ENCODE measurements around the gene FARP1. TPM values are rescaled to one million over a fixed set of nuclear protein-coding genes. Genes with fewer than 3 reads are reported as not detected.

The FARP1 gene
- total and polyA plus RNA-seq, 2 of the 13 experiments (the other 11 are each of a cell fraction or from before 2014, with no cell fraction given): 70.6 to 126 TPM

- TF ChIP-seq ZNF563 (CRISPR knock-in tag; IDR thresholded peaks at IDR 0.05): no peak
- TF ChIP-seq ZNF281 (CRISPR knock-in tag; IDR thresholded peaks at IDR 0.05; ENCODE audit: borderline replicate concordance): no peak
- peak; percentile 73 for TF ChIP-seq TBX2 (CRISPR knock-in tag; IDR thresholded peaks at IDR 0.05; ENCODE audit: borderline replicate concordance)
- no peak for TF ChIP-seq SIN3B (IDR thresholded peaks at IDR 0.05; ENCODE audit: low read length)
- no peak for TF ChIP-seq NFKBIZ (CRISPR knock-in tag; IDR thresholded peaks at IDR 0.05)
- no peak for TF ChIP-seq RFXANK (CRISPR knock-in tag; IDR thresholded peaks at IDR 0.05)
- TF ChIP-seq PAWR (CRISPR knock-in tag; IDR thresholded peaks at IDR 0.05; ENCODE audit: borderline replicate concordance): no peak
- TF ChIP-seq, protein P1, sequence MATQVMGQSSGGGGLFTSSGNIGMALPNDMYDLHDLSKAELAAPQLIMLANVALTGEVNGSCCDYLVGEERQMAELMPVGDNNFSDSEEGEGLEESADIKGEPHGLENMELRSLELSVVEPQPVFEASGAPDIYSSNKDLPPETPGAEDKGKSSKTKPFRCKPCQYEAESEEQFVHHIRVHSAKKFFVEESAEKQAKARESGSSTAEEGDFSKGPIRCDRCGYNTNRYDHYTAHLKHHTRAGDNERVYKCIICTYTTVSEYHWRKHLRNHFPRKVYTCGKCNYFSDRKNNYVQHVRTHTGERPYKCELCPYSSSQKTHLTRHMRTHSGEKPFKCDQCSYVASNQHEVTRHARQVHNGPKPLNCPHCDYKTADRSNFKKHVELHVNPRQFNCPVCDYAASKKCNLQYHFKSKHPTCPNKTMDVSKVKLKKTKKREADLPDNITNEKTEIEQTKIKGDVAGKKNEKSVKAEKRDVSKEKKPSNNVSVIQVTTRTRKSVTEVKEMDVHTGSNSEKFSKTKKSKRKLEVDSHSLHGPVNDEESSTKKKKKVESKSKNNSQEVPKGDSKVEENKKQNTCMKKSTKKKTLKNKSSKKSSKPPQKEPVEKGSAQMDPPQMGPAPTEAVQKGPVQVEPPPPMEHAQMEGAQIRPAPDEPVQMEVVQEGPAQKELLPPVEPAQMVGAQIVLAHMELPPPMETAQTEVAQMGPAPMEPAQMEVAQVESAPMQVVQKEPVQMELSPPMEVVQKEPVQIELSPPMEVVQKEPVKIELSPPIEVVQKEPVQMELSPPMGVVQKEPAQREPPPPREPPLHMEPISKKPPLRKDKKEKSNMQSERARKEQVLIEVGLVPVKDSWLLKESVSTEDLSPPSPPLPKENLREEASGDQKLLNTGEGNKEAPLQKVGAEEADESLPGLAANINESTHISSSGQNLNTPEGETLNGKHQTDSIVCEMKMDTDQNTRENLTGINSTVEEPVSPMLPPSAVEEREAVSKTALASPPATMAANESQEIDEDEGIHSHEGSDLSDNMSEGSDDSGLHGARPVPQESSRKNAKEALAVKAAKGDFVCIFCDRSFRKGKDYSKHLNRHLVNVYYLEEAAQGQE (IDR thresholded peaks at IDR 0.05; ENCODE audit: borderline replicate concordance in 1 of 2, low read depth in 1 of 2, low read length in 2 of 2): no peak; a peak in 1 of 4 replicates
- peak; percentile 57; the same call in 1 of the 2 replicates for TF ChIP-seq HNF4G (IDR thresholded peaks at IDR 0.05; ENCODE audit: borderline replicate concordance, low read depth, low read length)
- TF ChIP-seq HNF4G (CRISPR knock-in tag; IDR thresholded peaks at IDR 0.05; ENCODE audit: borderline replicate concordance, low read depth): peak; percentile 23; the same call in 1 of the 2 replicates
- no peak for TF ChIP-seq ZNF3 (CRISPR knock-in tag; IDR thresholded peaks at IDR 0.05)
- TF ChIP-seq RELA (CRISPR knock-in tag; IDR thresholded peaks at IDR 0.05): no peak
- TF ChIP-seq ZFP1 (CRISPR knock-in tag; IDR thresholded peaks at IDR 0.05): no peak
- no peak for TF ChIP-seq PAX8 (CRISPR knock-in tag; IDR thresholded peaks at IDR 0.05; ENCODE audit: borderline replicate concordance)
- TF ChIP-seq, protein P2, sequence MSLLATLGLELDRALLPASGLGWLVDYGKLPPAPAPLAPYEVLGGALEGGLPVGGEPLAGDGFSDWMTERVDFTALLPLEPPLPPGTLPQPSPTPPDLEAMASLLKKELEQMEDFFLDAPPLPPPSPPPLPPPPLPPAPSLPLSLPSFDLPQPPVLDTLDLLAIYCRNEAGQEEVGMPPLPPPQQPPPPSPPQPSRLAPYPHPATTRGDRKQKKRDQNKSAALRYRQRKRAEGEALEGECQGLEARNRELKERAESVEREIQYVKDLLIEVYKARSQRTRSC (CRISPR knock-in tag; IDR thresholded peaks at IDR 0.05; ENCODE audit: low read depth): no peak
- 0 out of 2 replicates have a peak, but pooled peaks have one; percentile 23 for TF ChIP-seq MTA1 (CRISPR knock-in tag; IDR thresholded peaks at IDR 0.05; ENCODE audit: borderline replicate concordance)
- no peak for TF ChIP-seq SRF (IDR thresholded peaks at IDR 0.05; ENCODE audit: low read depth, low read length)
- no peak for TF ChIP-seq ZBTB4 (CRISPR knock-in tag; IDR thresholded peaks at IDR 0.05; ENCODE audit: borderline replicate concordance)
- no peak for TF ChIP-seq ZNF124 (CRISPR knock-in tag; IDR thresholded peaks at IDR 0.05)
Measured at GRCh38 chr13:98265692-98266551, 123.0 kb downstream of the FARP1 start (continued).

All from HepG2 (cell line).